ENCODE results near the gene FAM3D. TPM values are rescaled to one million over a fixed set of nuclear protein-coding genes. Genes with fewer than 3 reads are reported as not detected.
"Not testable (repeated sequence)": the region's sequence is repeated elsewhere in the genome, so short reads cannot be mapped to it uniquely, and the experiment has no call there.

FAM3D gene
- total RNA-seq, result not detected in 3 replicates
- long read RNA-seq, result 0 reads

- Mint-ChIP-seq H3K4me3 (ENCODE audit: unreplicated experiment) (no peak within 1 kb of the TSS), H3K27ac (ENCODE audit: unreplicated experiment) (no peak within 1 kb of the TSS), H3K27me3 (ENCODE audit: low read depth) (peaks cover 5% of the 10 kb centered on the region), H3K4me1 (ENCODE audit: low read depth) (no peaks in the 10 kb centered on the region), H3K36me3 (ENCODE audit: low read depth) (peaks cover 2% of the 10 kb centered on the region), H3K9me3 (ENCODE audit: low read depth) (peaks cover 6% of the 10 kb centered on the region)
- no peak for DNase-seq (ENCODE audit: low spot score)
- no peak for TF ChIP-seq CTCF (IDR thresholded peaks at IDR 0.05)
Measured at GRCh38 chr3:58666683-58667082, at the start of gene FAM3D. FAM3D (minus strand) TSS chr3:58666774; CDS start chr3:58655563, 11,211 bp downstream.

GRCh38 chr3:58713715-58714401, 47.3 kb upstream of the FAM3D start:
- TF ChIP-seq CTCF (IDR thresholded peaks at IDR 0.05), result no peak
- Mint-ChIP-seq H3K4me3 (ENCODE audit: unreplicated experiment) (no peak overlapping the region), H3K4me1 (ENCODE audit: low read depth) (no peaks in the 10 kb centered on the region), H3K27me3 (ENCODE audit: low read depth) (no peaks in the 10 kb centered on the region), H3K36me3 (ENCODE audit: low read depth) (no peaks in the 10 kb centered on the region), H3K9me3 (ENCODE audit: low read depth) (no peaks in the 10 kb centered on the region), H3K27ac (ENCODE audit: unreplicated experiment) (no peak overlapping the region)
- DNase-seq (ENCODE audit: low spot score), result no peak

GRCh38 chr3:58711871-58712270, 45.3 kb upstream of the FAM3D start:
- no peaks in the 10 kb centered on the region for H3K4me1 Mint-ChIP-seq (ENCODE audit: low read depth)

GRCh38 chr3:58708983-58709382, 42.4 kb upstream of the FAM3D start:
- DNase-seq (ENCODE audit: low spot score); H3K4me3 Mint-ChIP-seq (ENCODE audit: unreplicated experiment); H3K9me3 Mint-ChIP-seq (ENCODE audit: low read depth); H3K4me1 Mint-ChIP-seq (ENCODE audit: low read depth); H3K36me3 Mint-ChIP-seq (ENCODE audit: low read depth); H3K27me3 Mint-ChIP-seq (ENCODE audit: low read depth); H3K27ac Mint-ChIP-seq (ENCODE audit: unreplicated experiment): not testable (repeated sequence)

More at GRCh38 chr3:58711871-58712270, 45.3 kb upstream of the FAM3D start:
- Mint-ChIP-seq H3K27me3 (ENCODE audit: low read depth) (no peaks in the 10 kb centered on the region), H3K4me3 (ENCODE audit: unreplicated experiment) (no peak overlapping the region), H3K27ac (ENCODE audit: unreplicated experiment) (no peak overlapping the region), H3K36me3 (ENCODE audit: low read depth) (no peaks in the 10 kb centered on the region), H3K9me3 (ENCODE audit: low read depth) (no peaks in the 10 kb centered on the region)
- no peak for DNase-seq (ENCODE audit: low spot score)
- no peak for TF ChIP-seq CTCF (IDR thresholded peaks at IDR 0.05)

GRCh38 chr3:58708116-58708791, 41.7 kb upstream of the FAM3D start:
- no peak overlapping the region for H3K4me3 Mint-ChIP-seq (ENCODE audit: unreplicated experiment)
- DNase-seq (ENCODE audit: low spot score), result no peak
- no peak overlapping the region for H3K27ac Mint-ChIP-seq (ENCODE audit: unreplicated experiment)
- TF ChIP-seq CTCF (IDR thresholded peaks at IDR 0.05), result no peak
- H3K27me3 Mint-ChIP-seq (ENCODE audit: low read depth), result no peaks in the 10 kb centered on the region
- no peaks in the 10 kb centered on the region for H3K9me3 Mint-ChIP-seq (ENCODE audit: low read depth)
- no peaks in the 10 kb centered on the region for H3K4me1 Mint-ChIP-seq (ENCODE audit: low read depth)
- H3K36me3 Mint-ChIP-seq (ENCODE audit: low read depth), result no peaks in the 10 kb centered on the region

All from chondrocyte (in vitro differentiated cells).